Measurements from ENCODE around the gene GNG5.
"Not testable (repeated sequence)": the region's sequence is repeated elsewhere in the genome, so short reads cannot be mapped to it uniquely, and the experiment has no call there.

Gene GNG5

DNA sequence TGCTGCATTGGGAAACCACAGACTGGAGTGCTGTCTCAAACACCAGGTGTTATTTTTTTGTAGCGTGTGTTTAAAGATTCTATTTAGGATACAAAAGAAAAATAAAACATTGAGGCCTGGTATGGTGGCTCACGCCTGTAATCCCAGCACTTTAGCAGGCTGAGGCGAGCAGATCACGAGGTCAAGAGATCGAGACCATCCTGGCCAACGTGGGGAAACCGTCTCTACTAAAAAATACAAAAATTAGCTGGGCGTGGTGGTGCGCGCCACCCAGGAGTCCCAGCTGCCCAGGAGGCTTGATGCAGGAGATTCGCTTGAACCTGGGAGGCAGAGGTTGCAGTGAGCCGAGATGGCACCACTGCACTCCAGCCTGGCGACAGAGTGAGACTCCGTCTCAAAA, 1.5 kb upstream of the GNG5 start:
- H3K27ac ChIP-seq (replicated peaks; ENCODE audit: low read length); H4K91ac ChIP-seq (ENCODE audit: low read depth, low read length, poor library complexity); H3K9ac ChIP-seq (ENCODE audit: low read depth, low read length, poor library complexity); H3K23ac ChIP-seq (ENCODE audit: low read depth, low read length, poor library complexity); H3K14ac ChIP-seq (ENCODE audit: low read length); H3K27me3 ChIP-seq (ENCODE audit: control insufficient read depth in 3 of 3, insufficient read depth in 3 of 3, low read depth in 1 of 3, low read length in 3 of 3); H3K18ac ChIP-seq (ENCODE audit: low read length); H2BK120ac ChIP-seq (ENCODE audit: low read depth, low read length); H3K9me3 ChIP-seq (replicated peaks in 1 of 2; ENCODE audit: control insufficient read depth in 2 of 2, insufficient read depth in 1 of 2, low read depth in 1 of 2, low read length in 2 of 2); DNase-seq (ENCODE audit: low spot score); H2BK12ac ChIP-seq (ENCODE audit: low read length); H3K4me3 ChIP-seq (ENCODE audit: low read length in 2 of 2); H2BK5ac ChIP-seq (ENCODE audit: low read length); H3K4me2 ChIP-seq (ENCODE audit: insufficient read depth, low read length, poor library complexity, severe bottlenecking); H2AFZ ChIP-seq (ENCODE audit: low read length); H3K4ac ChIP-seq (ENCODE audit: low read length); H3K79me1 ChIP-seq (ENCODE audit: low read depth, low read length); H2AK5ac ChIP-seq (ENCODE audit: low read depth, low read length); H3K36me3 ChIP-seq (replicated peaks in 1 of 2; ENCODE audit: control insufficient read depth in 2 of 2, insufficient read depth in 2 of 2, low read length in 2 of 2); H4K8ac ChIP-seq (ENCODE audit: low read depth, low read length); H2BK15ac ChIP-seq (ENCODE audit: low read length); H3K4me1 ChIP-seq (ENCODE audit: control insufficient read depth in 2 of 2, insufficient read depth in 1 of 2, low read depth in 1 of 2, low read length in 2 of 2): not testable (repeated sequence)
- no CpG with 5 or more reads among the region's 14 CpGs for WGBS, 2 donors (ENCODE audit: extremely low coverage in 2 of 2, insufficient read length in 2 of 2, insufficient replicate concordance in 1 of 2)

DNA sequence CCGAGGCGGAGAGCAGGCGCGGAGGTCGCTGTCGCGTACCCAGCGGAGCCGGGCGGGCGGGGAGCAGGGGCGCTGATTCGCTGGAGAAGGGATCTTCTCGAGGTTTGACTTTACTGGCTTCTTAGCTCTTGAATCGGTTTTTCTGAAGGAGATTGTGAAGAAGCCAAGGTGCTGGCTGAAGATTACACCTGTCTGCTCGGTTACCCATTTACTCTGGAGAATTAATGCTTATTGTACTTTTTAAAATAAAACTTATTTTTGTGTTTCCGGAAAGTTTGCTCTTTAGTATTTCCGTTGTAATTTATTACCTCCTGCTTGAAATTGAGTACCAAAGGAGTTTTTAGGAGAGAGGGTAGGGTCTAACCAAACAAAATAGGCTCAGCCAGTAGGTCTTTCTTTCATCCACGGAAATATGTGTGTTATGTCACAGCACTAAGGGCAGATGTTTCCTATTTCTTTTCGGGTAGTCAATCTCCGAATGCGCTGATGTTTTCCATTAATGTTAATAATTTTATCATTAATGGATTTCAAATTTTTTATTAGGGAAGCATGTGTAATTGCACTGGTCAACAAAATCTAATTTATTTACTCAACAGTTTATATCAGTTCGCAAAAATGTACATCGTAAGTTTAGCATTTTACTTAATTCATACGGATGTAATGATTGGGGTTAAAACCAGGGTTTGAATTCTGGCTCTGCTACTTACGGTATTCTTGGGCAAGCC, 510 bp upstream of the GNG5 start:
- no CpG with 5 or more reads among the region's 26 CpGs for WGBS, 2 donors (ENCODE audit: extremely low coverage in 2 of 2, insufficient read length in 2 of 2, insufficient replicate concordance in 1 of 2)
- peak overlapping the region; percentile 82 for H2BK5ac ChIP-seq (ENCODE audit: low read length)

DNA sequence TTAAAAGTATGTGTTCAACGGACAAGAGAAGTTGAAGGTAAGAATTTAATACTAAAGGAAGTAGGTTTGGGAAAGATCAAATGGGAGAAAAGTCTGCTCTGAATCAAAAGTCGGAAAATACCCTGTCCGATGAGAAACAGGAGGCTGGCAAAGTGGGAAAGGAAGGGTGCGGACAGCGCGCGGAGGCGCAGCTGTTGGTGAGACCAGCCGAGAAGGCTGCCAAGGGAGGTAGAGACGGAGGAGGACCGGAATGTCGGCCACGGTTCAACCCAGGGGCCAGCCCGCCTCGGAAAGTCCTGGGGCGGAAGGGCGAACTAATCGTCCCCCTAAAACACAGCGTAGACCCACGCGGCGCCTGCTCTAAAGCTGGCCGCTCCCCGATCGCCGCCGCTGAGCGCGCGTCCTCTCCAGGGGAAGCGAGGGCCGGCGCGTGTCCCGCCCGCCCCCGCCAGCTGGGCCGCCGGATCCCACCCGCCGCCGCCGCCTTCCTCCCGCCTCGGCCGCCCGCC, 834 bp downstream of the GNG5 start:
- H2AK5ac ChIP-seq (ENCODE audit: low read depth, low read length), result peak overlapping the region; percentile 26
- peak overlapping the region; percentile 98 for H2AFZ ChIP-seq (ENCODE audit: low read length)
- peak overlapping the region; percentile 46 for H3K23ac ChIP-seq (ENCODE audit: low read depth, low read length, poor library complexity)
- no peak overlapping the region for H2BK15ac ChIP-seq (ENCODE audit: low read length)
- H3K4me3 ChIP-seq (ENCODE audit: low read length in 2 of 2), result peak overlapping the region; percentile 90 to 92
- no peak overlapping the region for H2BK12ac ChIP-seq (ENCODE audit: low read length)
- peak overlapping the region; percentile 82 for H3K14ac ChIP-seq (ENCODE audit: low read length)
- peak overlapping the region; percentile 97 for H3K9ac ChIP-seq (ENCODE audit: low read depth, low read length, poor library complexity)
- no peak overlapping the region for H3K4ac ChIP-seq (ENCODE audit: low read length)
- no peak for DNase-seq (ENCODE audit: low spot score)
- peaks cover 0 to 9% of the 10 kb centered on the region in 2 donors for H3K4me1 ChIP-seq (ENCODE audit: control insufficient read depth in 2 of 2, insufficient read depth in 1 of 2, low read depth in 1 of 2, low read length in 2 of 2)
- H3K27me3 ChIP-seq (ENCODE audit: control insufficient read depth in 3 of 3, insufficient read depth in 3 of 3, low read depth in 1 of 3, low read length in 3 of 3), result no peaks in the 10 kb centered on the region
- H3K18ac ChIP-seq (ENCODE audit: low read length), result peak overlapping the region; percentile 99
- H2BK5ac ChIP-seq (ENCODE audit: low read length), result peak overlapping the region; percentile 84
- H3K9me3 ChIP-seq (replicated peaks in 1 of 2; ENCODE audit: control insufficient read depth in 2 of 2, insufficient read depth in 1 of 2, low read depth in 1 of 2, low read length in 2 of 2), result peaks cover 0 to 10% of the 10 kb centered on the region in 2 donors
- no peak overlapping the region for H2BK120ac ChIP-seq (ENCODE audit: low read depth, low read length)
- peak overlapping the region; percentile 75 for H3K4me2 ChIP-seq (ENCODE audit: insufficient read depth, low read length, poor library complexity, severe bottlenecking)
- H4K8ac ChIP-seq (ENCODE audit: low read depth, low read length), result no peak overlapping the region
- no peaks in the 10 kb centered on the region for H3K79me1 ChIP-seq (ENCODE audit: low read depth, low read length)
- H4K91ac ChIP-seq (ENCODE audit: low read depth, low read length, poor library complexity), result no peak overlapping the region
- WGBS, 2 donors (ENCODE audit: extremely low coverage in 2 of 2, insufficient read length in 2 of 2, insufficient replicate concordance in 1 of 2), result no CpG with 5 or more reads among the region's 47 CpGs
- peaks cover 0 to 23% of the 10 kb centered on the region in 2 donors for H3K36me3 ChIP-seq (replicated peaks in 1 of 2; ENCODE audit: control insufficient read depth in 2 of 2, insufficient read depth in 2 of 2, low read length in 2 of 2)
- peak overlapping the region; percentile 99 for H3K27ac ChIP-seq (replicated peaks; ENCODE audit: low read length)

More for the DNA sequence above, 510 bp upstream of the GNG5 start:
- peak overlapping the region; percentile 64 for H2BK15ac ChIP-seq (ENCODE audit: low read length)
- H3K9ac ChIP-seq (ENCODE audit: low read depth, low read length, poor library complexity), result peak overlapping the region; percentile 44
- H3K23ac ChIP-seq (ENCODE audit: low read depth, low read length, poor library complexity), result peak overlapping the region; percentile 46
- H3K27me3 ChIP-seq (ENCODE audit: control insufficient read depth in 3 of 3, insufficient read depth in 3 of 3, low read depth in 1 of 3, low read length in 3 of 3), result no peaks in the 10 kb centered on the region
- H2BK12ac ChIP-seq (ENCODE audit: low read length), result no peak overlapping the region
- H4K8ac ChIP-seq (ENCODE audit: low read depth, low read length), result no peak overlapping the region
- no peaks in the 10 kb centered on the region for H3K79me1 ChIP-seq (ENCODE audit: low read depth, low read length)
- no peak overlapping the region for H2AK5ac ChIP-seq (ENCODE audit: low read depth, low read length)
- H3K27ac ChIP-seq (replicated peaks; ENCODE audit: low read length), result peak overlapping the region; percentile 99
- peak overlapping the region; percentile 98 for H2AFZ ChIP-seq (ENCODE audit: low read length)
- peak overlapping the region; percentile 69 for H3K4me2 ChIP-seq (ENCODE audit: insufficient read depth, low read length, poor library complexity, severe bottlenecking)
- DNase-seq (ENCODE audit: low spot score), result no peak
- H3K4me1 ChIP-seq (ENCODE audit: control insufficient read depth in 2 of 2, insufficient read depth in 1 of 2, low read depth in 1 of 2, low read length in 2 of 2), result peaks cover 0 to 9% of the 10 kb centered on the region in 2 donors
- no peak overlapping the region for H4K91ac ChIP-seq (ENCODE audit: low read depth, low read length, poor library complexity)
- H3K4me3 ChIP-seq (ENCODE audit: low read length in 2 of 2), result peak overlapping the region; percentile 85 to 92
- peaks cover 0 to 10% of the 10 kb centered on the region in 2 donors for H3K36me3 ChIP-seq (replicated peaks in 1 of 2; ENCODE audit: control insufficient read depth in 2 of 2, insufficient read depth in 2 of 2, low read length in 2 of 2)
- H3K14ac ChIP-seq (ENCODE audit: low read length), result no peak overlapping the region
- peak overlapping the region; percentile 95 for H3K18ac ChIP-seq (ENCODE audit: low read length)
- H2BK120ac ChIP-seq (ENCODE audit: low read depth, low read length), result no peak overlapping the region
- no peak overlapping the region for H3K4ac ChIP-seq (ENCODE audit: low read length)
- peaks cover 0 to 10% of the 10 kb centered on the region in 2 donors for H3K9me3 ChIP-seq (replicated peaks in 1 of 2; ENCODE audit: control insufficient read depth in 2 of 2, insufficient read depth in 1 of 2, low read depth in 1 of 2, low read length in 2 of 2)

Measured in neuronal stem cell (in vitro differentiated cells).